GM23338 (cell line): ENCODE data around the gene IGLL5. TPM values are rescaled to one million over a fixed set of nuclear protein-coding genes. Genes with fewer than 3 reads are reported as not detected.

Source experiments
- ATAC-seq: fragments of 200-7000 bp; cut with Tn5 transposase; 3 replicates; pipeline ENCODE4 v1.9.1; 2020
- DNase-seq: peaks from one replicate; pipeline ENCODE4 v3.0.0-alpha.2; 2015; ENCODE audit warnings: low spot score
- H2AFZ ChIP-seq: fragments of 200-600 bp; sonication (generic); 2 replicates; pipeline ENCODE4 v1.8.0; 2016; ENCODE audit warnings: antibody characterized with exemption, mild to moderate bottlenecking, moderate library complexity
- H3F3A ChIP-seq: fragments of 200-600 bp; sonication (generic); replicated peaks from 2 replicates; pipeline ENCODE4 v1.8.0; 2017; ENCODE audit warnings: antibody characterized with exemption, mixed run types, low read depth
- H3K27ac ChIP-seq: fragments of 200-600 bp; sonication (generic); 2 replicates; pipeline ENCODE4 v1.6.1; 2016; ENCODE audit warnings: low read depth
- H3K27me3 ChIP-seq: fragments of 200-600 bp; sonication (generic); 2 replicates; pipeline ENCODE4 v1.8.0; 2016; ENCODE audit warnings: mild to moderate bottlenecking, mixed run types, moderate library complexity; ENCODE audit not compliant: insufficient read depth
- H3K36me3 ChIP-seq: fragments of 200-600 bp; sonication (generic); 2 replicates; pipeline ENCODE4 v1.8.0; 2016; ENCODE audit warnings: mild to moderate bottlenecking; ENCODE audit not compliant: insufficient read depth
- H3K4me1 ChIP-seq: fragments of 200-600 bp; sonication (generic); 2 replicates; pipeline ENCODE4 v1.8.0; 2016; ENCODE audit warnings: mild to moderate bottlenecking, moderate library complexity; ENCODE audit not compliant: insufficient read depth
- H3K4me2 ChIP-seq: fragments of 200-600 bp; sonication (generic); 2 replicates; pipeline ENCODE4 v1.7.1; 2017; ENCODE audit warnings: mixed run types
- H3K4me3 ChIP-seq: fragments of 200-600 bp; sonication (generic); 2 replicates; pipeline ENCODE4 v1.6.1; 2016; ENCODE audit warnings: mixed run types
- H3K79me2 ChIP-seq: fragments of 200-600 bp; sonication (generic); replicated peaks from 2 replicates; pipeline ENCODE4 v1.8.0; 2017; ENCODE audit warnings: mild to moderate bottlenecking; ENCODE audit not compliant: insufficient read depth
- H3K9me2 ChIP-seq: fragments of 200-600 bp; sonication (generic); 2 replicates; pipeline ENCODE4 v1.8.0; 2017; ENCODE audit not compliant: insufficient read depth
- H4K20me1 ChIP-seq: fragments of 200-600 bp; sonication (generic); replicated peaks from 2 replicates; pipeline ENCODE4 v1.8.0; 2017; ENCODE audit warnings: mild to moderate bottlenecking; ENCODE audit not compliant: insufficient read depth
- H3K27ac Mint-ChIP-seq: 2 replicates; pipeline ENCODE4 v1.8.0; 2020; ENCODE audit warnings: inconsistent platforms, mild to moderate bottlenecking, moderate library complexity, mixed read lengths
- H3K27me3 Mint-ChIP-seq: 3 replicates; pipeline ENCODE4 v1.8.0; 2022; ENCODE audit warnings: low read depth, mild to moderate bottlenecking, moderate library complexity, mixed read lengths, inconsistent platforms; ENCODE audit not compliant: insufficient read depth, poor library complexity
- H3K36me3 Mint-ChIP-seq: 3 replicates; pipeline ENCODE4 v1.8.0; 2021; ENCODE audit warnings: low read depth, mild to moderate bottlenecking, inconsistent platforms, moderate library complexity, mixed read lengths
- H3K4me1 Mint-ChIP-seq: 3 replicates; pipeline ENCODE4 v1.8.0; 2020; ENCODE audit warnings: mild to moderate bottlenecking, inconsistent platforms, mixed read lengths
- H3K4me3 Mint-ChIP-seq: 3 replicates; pipeline ENCODE4 v1.8.0; 2021; ENCODE audit warnings: moderate library complexity, mild to moderate bottlenecking, inconsistent platforms, mixed read lengths
- H3K9me3 Mint-ChIP-seq: 3 replicates; pipeline ENCODE4 v1.8.0; 2020; ENCODE audit warnings: moderate library complexity, mild to moderate bottlenecking, inconsistent platforms, mixed read lengths
- CREB1 ChIP-seq: fragments of 250-450 bp; sonication (Bioruptor Pico); IDR thresholded peaks from 2 replicates; pipeline ENCODE4 v1.5.0; 2020; ENCODE audit warnings: low read depth, mild to moderate bottlenecking, moderate library complexity
- EZH2 ChIP-seq: fragments of 200-600 bp; sonication (generic); IDR thresholded peaks from one replicate; pipeline ENCODE4 v1.8.0; 2017; ENCODE audit warnings: antibody characterized with exemption, mild to moderate bottlenecking, low read depth; ENCODE audit not compliant: unreplicated experiment
- EZH2phosphoT487 ChIP-seq: fragments of 200-600 bp; sonication (generic); IDR thresholded peaks from one replicate; pipeline ENCODE4 v1.8.1; 2018; ENCODE audit warnings: antibody characterized with exemption; ENCODE audit not compliant: unreplicated experiment
- JUNB ChIP-seq: IDR thresholded peaks from one replicate; pipeline ENCODE4 v1.6.1; 2016; ENCODE audit warnings: antibody characterized with exemption; ENCODE audit not compliant: unreplicated experiment
- NANOG ChIP-seq: IDR thresholded peaks from 2 replicates; pipeline ENCODE4 v1.6.1; 2016; ENCODE audit warnings: antibody characterized with exemption, borderline replicate concordance
- POLR2AphosphoS5 ChIP-seq: IDR thresholded peaks from 2 replicates; pipeline ENCODE4 v1.6.1; 2016; ENCODE audit warnings: antibody characterized with exemption, low read depth
- STAT1 ChIP-seq: IDR thresholded peaks from one replicate; pipeline ENCODE4 v1.6.1; 2016; ENCODE audit warnings: antibody characterized with exemption; ENCODE audit not compliant: unreplicated experiment
- ZNF114 ChIP-seq: fragments of 250-450 bp; sonication (Bioruptor Pico); IDR thresholded peaks from 2 replicates; pipeline ENCODE4 v1.5.0; 2020; ENCODE audit warnings: mild to moderate bottlenecking, moderate library complexity
- ZNF331 ChIP-seq: fragments of 250-450 bp; sonication (Bioruptor Pico); IDR thresholded peaks from 2 replicates; pipeline ENCODE4 v1.5.0; 2020; ENCODE audit warnings: low read depth, mild to moderate bottlenecking, moderate library complexity
- polyA plus RNA-seq: library from polyadenylated mRNA; unstranded; fragments of >200 nt; fragmentation: Nextera tagmentation; extraction: Ambion mirVana; gene quantifications from 2 replicates; pipeline ENCODE4 v1.2.1, GENCODE V29; 2016
- total RNA-seq: library from RNA; depleted of rRNA; stranded (reverse); fragments of >200 nt; shearing (Covaris generic); gene quantifications from 2 replicates; pipeline ENCODE4 v1.2.3, GENCODE V29; 2014
- TF ChIP-seq, protein P1 (sequence below), 2 experiments: fragments of 200-600 bp in 1 of 2; sonication (generic) in 1 of 2; conservative IDR thresholded peaks; 2 replicates each; pipeline versions ENCODE4 v1.5.1 to v1.6.1; 2016 to 2017; ENCODE audit warnings: antibody characterized with exemption in 2 of 2, low read depth in 2 of 2, mild to moderate bottlenecking in 2 of 2, moderate library complexity in 1 of 2
- TF ChIP-seq, protein P2 (sequence below): IDR thresholded peaks from one replicate; pipeline ENCODE4 v1.6.1; 2018; ENCODE audit warnings: antibody characterized with exemption; ENCODE audit not compliant: unreplicated experiment
- TF ChIP-seq, protein P3 (sequence below): IDR thresholded peaks from 2 replicates; pipeline ENCODE4 v1.6.1; 2016; ENCODE audit warnings: antibody characterized with exemption
- TF ChIP-seq, protein P4 (sequence below): fragments of 250-450 bp; sonication (Bioruptor Pico); IDR thresholded peaks from 2 replicates; pipeline ENCODE4 v1.5.0; 2020; ENCODE audit warnings: mild to moderate bottlenecking, moderate library complexity

The IGLL5 gene
- total and polyA plus RNA-seq, 2 experiments from 2014 or later, result not detected

DNA sequence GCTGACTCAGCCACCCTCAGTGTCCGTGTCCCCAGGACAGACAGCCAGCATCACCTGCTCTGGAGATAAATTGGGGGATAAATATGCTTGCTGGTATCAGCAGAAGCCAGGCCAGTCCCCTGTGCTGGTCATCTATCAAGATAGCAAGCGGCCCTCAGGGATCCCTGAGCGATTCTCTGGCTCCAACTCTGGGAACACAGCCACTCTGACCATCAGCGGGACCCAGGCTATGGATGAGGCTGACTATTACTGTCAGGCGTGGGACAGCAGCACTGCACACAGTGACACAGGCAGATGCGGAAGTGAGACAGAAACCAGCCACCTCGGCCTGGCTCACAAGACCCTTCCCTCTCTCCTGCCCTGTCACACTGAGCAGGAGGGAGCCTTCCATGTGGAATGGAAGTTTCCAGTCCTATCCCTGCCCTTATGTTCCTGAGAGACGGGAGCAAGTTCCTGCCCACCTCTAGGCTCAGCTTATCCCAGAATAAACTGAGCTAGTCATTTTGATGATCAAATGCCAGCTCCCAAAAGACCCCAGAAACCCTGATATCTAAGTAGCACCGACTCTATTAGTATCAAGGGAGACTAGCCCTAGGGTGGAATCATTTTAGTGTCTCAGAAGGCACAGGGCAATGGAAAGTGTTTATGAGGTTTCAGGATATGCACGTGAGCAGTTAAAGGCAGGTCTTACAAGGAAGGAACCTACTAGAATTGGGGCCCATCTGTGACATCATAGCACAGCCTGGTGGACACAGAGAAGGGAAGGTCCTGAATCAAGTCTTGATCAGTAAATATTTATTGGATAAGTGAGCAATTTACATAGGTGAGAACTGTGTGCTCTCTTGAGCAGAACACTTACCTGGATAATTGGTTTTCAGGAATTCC lies 6.3 kb upstream of the IGLL5 start:
- Histone ChIP-seq H3K36me3 (no peaks in the 10 kb centered on the region), H3K27me3 (peaks cover 76% of the 10 kb centered on the region), H3K79me2 (no peaks in the 10 kb centered on the region), H3K9me2 (no peaks in the 10 kb centered on the region), H3K27ac (no peak overlapping the region), H3K4me1 (no peaks in the 10 kb centered on the region), H3F3A (no peaks in the 10 kb centered on the region), H3K4me2 (no peak overlapping the region), H2AFZ (no peak overlapping the region), H4K20me1 (no peaks in the 10 kb centered on the region), H3K4me3 (no peak overlapping the region)
- Mint-ChIP-seq H3K9me3 (no peaks in the 10 kb centered on the region), H3K36me3 (no peaks in the 10 kb centered on the region), H3K4me1 (no peaks in the 10 kb centered on the region), H3K27ac (no peak overlapping the region), H3K27me3 (peaks cover 38% of the 10 kb centered on the region), H3K4me3 (no peak overlapping the region)
- ATAC-seq (no peak), DNase-seq (no peak)
- TF ChIP-seq ZNF114 (CRISPR knock-in tag), result no peak
- no peak for TF ChIP-seq JUNB
- no peak for TF ChIP-seq NANOG
- TF ChIP-seq STAT1, result no peak
- TF ChIP-seq, protein P1, sequence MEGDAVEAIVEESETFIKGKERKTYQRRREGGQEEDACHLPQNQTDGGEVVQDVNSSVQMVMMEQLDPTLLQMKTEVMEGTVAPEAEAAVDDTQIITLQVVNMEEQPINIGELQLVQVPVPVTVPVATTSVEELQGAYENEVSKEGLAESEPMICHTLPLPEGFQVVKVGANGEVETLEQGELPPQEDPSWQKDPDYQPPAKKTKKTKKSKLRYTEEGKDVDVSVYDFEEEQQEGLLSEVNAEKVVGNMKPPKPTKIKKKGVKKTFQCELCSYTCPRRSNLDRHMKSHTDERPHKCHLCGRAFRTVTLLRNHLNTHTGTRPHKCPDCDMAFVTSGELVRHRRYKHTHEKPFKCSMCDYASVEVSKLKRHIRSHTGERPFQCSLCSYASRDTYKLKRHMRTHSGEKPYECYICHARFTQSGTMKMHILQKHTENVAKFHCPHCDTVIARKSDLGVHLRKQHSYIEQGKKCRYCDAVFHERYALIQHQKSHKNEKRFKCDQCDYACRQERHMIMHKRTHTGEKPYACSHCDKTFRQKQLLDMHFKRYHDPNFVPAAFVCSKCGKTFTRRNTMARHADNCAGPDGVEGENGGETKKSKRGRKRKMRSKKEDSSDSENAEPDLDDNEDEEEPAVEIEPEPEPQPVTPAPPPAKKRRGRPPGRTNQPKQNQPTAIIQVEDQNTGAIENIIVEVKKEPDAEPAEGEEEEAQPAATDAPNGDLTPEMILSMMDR (conservative IDR thresholded peaks at IDR 0.05; ENCODE audit: low read depth in 2 of 2), result no peak
- TF ChIP-seq CREB1, result no peak
- no peak for TF ChIP-seq ZNF331 (CRISPR knock-in tag)
- TF ChIP-seq POLR2AphosphoS5, result no peak
- TF ChIP-seq, protein P2, sequence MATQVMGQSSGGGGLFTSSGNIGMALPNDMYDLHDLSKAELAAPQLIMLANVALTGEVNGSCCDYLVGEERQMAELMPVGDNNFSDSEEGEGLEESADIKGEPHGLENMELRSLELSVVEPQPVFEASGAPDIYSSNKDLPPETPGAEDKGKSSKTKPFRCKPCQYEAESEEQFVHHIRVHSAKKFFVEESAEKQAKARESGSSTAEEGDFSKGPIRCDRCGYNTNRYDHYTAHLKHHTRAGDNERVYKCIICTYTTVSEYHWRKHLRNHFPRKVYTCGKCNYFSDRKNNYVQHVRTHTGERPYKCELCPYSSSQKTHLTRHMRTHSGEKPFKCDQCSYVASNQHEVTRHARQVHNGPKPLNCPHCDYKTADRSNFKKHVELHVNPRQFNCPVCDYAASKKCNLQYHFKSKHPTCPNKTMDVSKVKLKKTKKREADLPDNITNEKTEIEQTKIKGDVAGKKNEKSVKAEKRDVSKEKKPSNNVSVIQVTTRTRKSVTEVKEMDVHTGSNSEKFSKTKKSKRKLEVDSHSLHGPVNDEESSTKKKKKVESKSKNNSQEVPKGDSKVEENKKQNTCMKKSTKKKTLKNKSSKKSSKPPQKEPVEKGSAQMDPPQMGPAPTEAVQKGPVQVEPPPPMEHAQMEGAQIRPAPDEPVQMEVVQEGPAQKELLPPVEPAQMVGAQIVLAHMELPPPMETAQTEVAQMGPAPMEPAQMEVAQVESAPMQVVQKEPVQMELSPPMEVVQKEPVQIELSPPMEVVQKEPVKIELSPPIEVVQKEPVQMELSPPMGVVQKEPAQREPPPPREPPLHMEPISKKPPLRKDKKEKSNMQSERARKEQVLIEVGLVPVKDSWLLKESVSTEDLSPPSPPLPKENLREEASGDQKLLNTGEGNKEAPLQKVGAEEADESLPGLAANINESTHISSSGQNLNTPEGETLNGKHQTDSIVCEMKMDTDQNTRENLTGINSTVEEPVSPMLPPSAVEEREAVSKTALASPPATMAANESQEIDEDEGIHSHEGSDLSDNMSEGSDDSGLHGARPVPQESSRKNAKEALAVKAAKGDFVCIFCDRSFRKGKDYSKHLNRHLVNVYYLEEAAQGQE, result no peak
- TF ChIP-seq, protein P3, sequence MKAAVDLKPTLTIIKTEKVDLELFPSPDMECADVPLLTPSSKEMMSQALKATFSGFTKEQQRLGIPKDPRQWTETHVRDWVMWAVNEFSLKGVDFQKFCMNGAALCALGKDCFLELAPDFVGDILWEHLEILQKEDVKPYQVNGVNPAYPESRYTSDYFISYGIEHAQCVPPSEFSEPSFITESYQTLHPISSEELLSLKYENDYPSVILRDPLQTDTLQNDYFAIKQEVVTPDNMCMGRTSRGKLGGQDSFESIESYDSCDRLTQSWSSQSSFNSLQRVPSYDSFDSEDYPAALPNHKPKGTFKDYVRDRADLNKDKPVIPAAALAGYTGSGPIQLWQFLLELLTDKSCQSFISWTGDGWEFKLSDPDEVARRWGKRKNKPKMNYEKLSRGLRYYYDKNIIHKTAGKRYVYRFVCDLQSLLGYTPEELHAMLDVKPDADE, result no peak
- TF ChIP-seq, protein P4, sequence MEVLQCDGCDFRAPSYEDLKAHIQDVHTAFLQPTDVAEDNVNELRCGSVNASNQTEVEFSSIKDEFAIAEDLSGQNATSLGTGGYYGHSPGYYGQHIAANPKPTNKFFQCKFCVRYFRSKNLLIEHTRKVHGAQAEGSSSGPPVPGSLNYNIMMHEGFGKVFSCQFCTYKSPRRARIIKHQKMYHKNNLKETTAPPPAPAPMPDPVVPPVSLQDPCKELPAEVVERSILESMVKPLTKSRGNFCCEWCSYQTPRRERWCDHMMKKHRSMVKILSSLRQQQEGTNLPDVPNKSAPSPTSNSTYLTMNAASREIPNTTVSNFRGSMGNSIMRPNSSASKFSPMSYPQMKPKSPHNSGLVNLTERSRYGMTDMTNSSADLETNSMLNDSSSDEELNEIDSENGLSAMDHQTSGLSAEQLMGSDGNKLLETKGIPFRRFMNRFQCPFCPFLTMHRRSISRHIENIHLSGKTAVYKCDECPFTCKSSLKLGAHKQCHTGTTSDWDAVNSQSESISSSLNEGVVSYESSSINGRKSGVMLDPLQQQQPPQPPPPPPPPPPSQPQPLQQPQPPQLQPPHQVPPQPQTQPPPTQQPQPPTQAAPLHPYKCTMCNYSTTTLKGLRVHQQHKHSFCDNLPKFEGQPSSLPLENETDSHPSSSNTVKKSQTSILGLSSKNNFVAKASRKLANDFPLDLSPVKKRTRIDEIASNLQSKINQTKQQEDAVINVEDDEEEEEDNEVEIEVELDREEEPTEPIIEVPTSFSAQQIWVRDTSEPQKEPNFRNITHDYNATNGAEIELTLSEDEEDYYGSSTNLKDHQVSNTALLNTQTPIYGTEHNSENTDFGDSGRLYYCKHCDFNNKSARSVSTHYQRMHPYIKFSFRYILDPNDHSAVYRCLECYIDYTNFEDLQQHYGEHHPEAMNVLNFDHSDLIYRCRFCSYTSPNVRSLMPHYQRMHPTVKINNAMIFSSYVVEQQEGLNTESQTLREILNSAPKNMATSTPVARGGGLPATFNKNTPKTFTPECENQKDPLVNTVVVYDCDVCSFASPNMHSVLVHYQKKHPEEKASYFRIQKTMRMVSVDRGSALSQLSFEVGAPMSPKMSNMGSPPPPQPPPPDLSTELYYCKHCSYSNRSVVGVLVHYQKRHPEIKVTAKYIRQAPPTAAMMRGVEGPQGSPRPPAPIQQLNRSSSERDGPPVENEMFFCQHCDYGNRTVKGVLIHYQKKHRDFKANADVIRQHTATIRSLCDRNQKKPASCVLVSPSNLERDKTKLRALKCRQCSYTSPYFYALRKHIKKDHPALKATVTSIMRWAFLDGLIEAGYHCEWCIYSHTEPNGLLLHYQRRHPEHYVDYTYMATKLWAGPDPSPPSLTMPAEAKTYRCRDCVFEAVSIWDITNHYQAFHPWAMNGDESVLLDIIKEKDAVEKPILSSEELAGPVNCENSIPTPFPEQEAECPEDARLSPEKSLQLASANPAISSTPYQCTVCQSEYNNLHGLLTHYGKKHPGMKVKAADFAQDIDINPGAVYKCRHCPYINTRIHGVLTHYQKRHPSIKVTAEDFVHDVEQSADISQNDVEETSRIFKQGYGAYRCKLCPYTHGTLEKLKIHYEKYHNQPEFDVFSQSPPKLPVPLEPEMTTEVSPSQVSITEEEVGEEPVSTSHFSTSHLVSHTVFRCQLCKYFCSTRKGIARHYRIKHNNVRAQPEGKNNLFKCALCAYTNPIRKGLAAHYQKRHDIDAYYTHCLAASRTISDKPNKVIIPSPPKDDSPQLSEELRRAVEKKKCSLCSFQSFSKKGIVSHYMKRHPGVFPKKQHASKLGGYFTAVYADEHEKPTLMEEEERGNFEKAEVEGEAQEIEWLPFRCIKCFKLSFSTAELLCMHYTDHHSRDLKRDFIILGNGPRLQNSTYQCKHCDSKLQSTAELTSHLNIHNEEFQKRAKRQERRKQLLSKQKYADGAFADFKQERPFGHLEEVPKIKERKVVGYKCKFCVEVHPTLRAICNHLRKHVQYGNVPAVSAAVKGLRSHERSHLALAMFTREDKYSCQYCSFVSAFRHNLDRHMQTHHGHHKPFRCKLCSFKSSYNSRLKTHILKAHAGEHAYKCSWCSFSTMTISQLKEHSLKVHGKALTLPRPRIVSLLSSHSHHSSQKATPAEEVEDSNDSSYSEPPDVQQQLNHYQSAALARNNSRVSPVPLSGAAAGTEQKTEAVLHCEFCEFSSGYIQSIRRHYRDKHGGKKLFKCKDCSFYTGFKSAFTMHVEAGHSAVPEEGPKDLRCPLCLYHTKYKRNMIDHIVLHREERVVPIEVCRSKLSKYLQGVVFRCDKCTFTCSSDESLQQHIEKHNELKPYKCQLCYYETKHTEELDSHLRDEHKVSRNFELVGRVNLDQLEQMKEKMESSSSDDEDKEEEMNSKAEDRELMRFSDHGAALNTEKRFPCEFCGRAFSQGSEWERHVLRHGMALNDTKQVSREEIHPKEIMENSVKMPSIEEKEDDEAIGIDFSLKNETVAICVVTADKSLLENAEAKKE (CRISPR knock-in tag), result no peak
- TF ChIP-seq EZH2, result no peak
- no peak for TF ChIP-seq EZH2phosphoT487
